H1 (cell line): ENCODE data around the gene SLC38A7. TPM values are rescaled to one million over a fixed set of nuclear protein-coding genes. Genes with fewer than 3 reads are reported as not detected.

Experiments
- CTCF ChIA-PET: fragments of 300-600 bp; sonication (Branson Sonifier 250); formaldehyde crosslinking; loops from one replicate; lab custom pipeline; 2021; ENCODE audit not compliant: partially characterized antibody; lab: Charles Lee
- POLR2A ChIA-PET: fragments of 300-600 bp; sonication (Branson Sonifier 250); formaldehyde crosslinking; loops from one replicate; lab custom pipeline; 2021; ENCODE audit warnings: inconsistent platforms; ENCODE audit not compliant: partially characterized antibody; lab: Charles Lee
- DNase-seq, 2 experiments: peaks; one replicate each; pipeline versions ENCODE4 v3.0.0 to v3.0.0-alpha.2; 2010 to 2022; ENCODE audit warnings: low spot score in 2 of 2, low read depth in 1 of 2, mixed read lengths in 1 of 2
- FAIRE-seq: peaks from 2 replicates; lab custom pipeline; 2011; peaks lifted over from hg19 to GRCh38; lab: Jason Lieb, UNC
- H2AFZ ChIP-seq: 2 replicates; pipeline ENCODE4 v1.8.1; 2012; ENCODE audit warnings: low read length, inconsistent platforms
- H2AK5ac ChIP-seq: 2 replicates; pipeline ENCODE4 v1.6.1; 2013; ENCODE audit warnings: low read depth, low read length
- H2BK120ac ChIP-seq: replicated peaks from 2 replicates; pipeline ENCODE3; 2013; ENCODE audit warnings: low read depth, low read length, inconsistent platforms
- H2BK12ac ChIP-seq: 2 replicates; pipeline ENCODE4 v1.6.1; 2013; ENCODE audit warnings: low read depth, low read length
- H2BK15ac ChIP-seq: 2 replicates; pipeline ENCODE4 v1.6.1; 2013; ENCODE audit warnings: low read length
- H2BK20ac ChIP-seq: 2 replicates; pipeline ENCODE4 v1.6.1; 2013; ENCODE audit warnings: low read length
- H2BK5ac ChIP-seq: 2 replicates; pipeline ENCODE4 v1.6.1; 2013; ENCODE audit warnings: low read depth, low read length
- H3K14ac ChIP-seq: 2 replicates; pipeline ENCODE4 v1.6.1; 2013; ENCODE audit warnings: inconsistent platforms; ENCODE audit not compliant: insufficient read length
- H3K18ac ChIP-seq: 2 replicates; pipeline ENCODE4 v1.6.1; 2013; ENCODE audit warnings: low read length; ENCODE audit errors: extremely low read depth
- H3K23ac ChIP-seq: 2 replicates; pipeline ENCODE4 v1.6.1; 2013; ENCODE audit warnings: inconsistent platforms; ENCODE audit not compliant: insufficient read length
- H3K23me2 ChIP-seq: 2 replicates; pipeline ENCODE4 v1.6.1; 2013; ENCODE audit warnings: low read depth, low read length
- H3K27ac ChIP-seq: 2 replicates; pipeline ENCODE4 v1.6.1; 2011; ENCODE audit warnings: low read depth, low read length, inconsistent platforms
- H3K27me3 ChIP-seq, 4 experiments: replicated peaks in 1 of 4; 1 replicate in 1 of 4; 2 replicates in 3 of 4; pipeline versions ENCODE4 v1.6.1 to v1.8.1; 2011 to 2013; ENCODE audit warnings: low read length in 3 of 4, mild to moderate bottlenecking in 3 of 4, inconsistent platforms in 2 of 4, mixed read lengths in 2 of 4, moderate library complexity in 1 of 4; ENCODE audit not compliant: control insufficient read depth in 3 of 4, insufficient read depth in 3 of 4; ENCODE audit errors: extremely low read depth in 1 of 4
- H3K36me3 ChIP-seq, 4 experiments: 2 replicates each; pipeline versions ENCODE4 v1.6.1 to v1.8.1; 2011 to 2013; ENCODE audit warnings: mild to moderate bottlenecking in 4 of 4, low read length in 3 of 4, moderate library complexity in 2 of 4, control low read depth in 1 of 4, inconsistent platforms in 1 of 4; ENCODE audit not compliant: insufficient read depth in 4 of 4, control insufficient read depth in 2 of 4
- H3K4ac ChIP-seq: replicated peaks from 2 replicates; pipeline ENCODE3; 2013; ENCODE audit warnings: low read length, low read depth, mixed read lengths, inconsistent platforms; ENCODE audit not compliant: insufficient read length
- H3K4me1 ChIP-seq, 4 experiments: replicated peaks in 1 of 4; 1 replicate in 1 of 4; 2 replicates in 3 of 4; pipeline versions ENCODE4 v1.6.1 to v1.8.1; 2011 to 2013; ENCODE audit warnings: low read length in 3 of 4, inconsistent platforms in 2 of 4, mixed read lengths in 1 of 4; ENCODE audit not compliant: insufficient read depth in 4 of 4, control insufficient read depth in 3 of 4
- H3K4me2 ChIP-seq, 2 experiments: 2 replicates each; pipeline versions ENCODE4 v1.6.1 to v1.8.1; 2011 to 2013; ENCODE audit warnings: low read depth in 2 of 2, low read length in 2 of 2, control low read depth in 1 of 2, inconsistent platforms in 1 of 2, mild to moderate bottlenecking in 1 of 2; ENCODE audit not compliant: insufficient read depth in 1 of 2
- H3K4me3 ChIP-seq, 4 experiments: fragments of 200-600, 300-600 bp in 1 of 4; sonication (generic), shearing (Covaris generic), sonication (Bioruptor Twin) in 1 of 4; 2 replicates each; pipeline versions ENCODE4 v1.5.1 to v1.8.1; 2011 to 2016; ENCODE audit warnings: low read length in 4 of 4, low read depth in 3 of 4, control low read depth in 2 of 4, inconsistent platforms in 2 of 4, mild to moderate bottlenecking in 2 of 4, mixed read lengths in 1 of 4, moderate library complexity in 1 of 4; ENCODE audit not compliant: insufficient read depth in 2 of 4; ENCODE audit errors: extremely low read depth in 1 of 4
- H3K56ac ChIP-seq: replicated peaks from 2 replicates; pipeline ENCODE3; 2013; ENCODE audit warnings: low read depth, mild to moderate bottlenecking, mixed read lengths, low read length, inconsistent platforms; ENCODE audit not compliant: insufficient read length
- H3K79me1 ChIP-seq: 2 replicates; pipeline ENCODE4 v1.6.1; 2013; ENCODE audit warnings: low read depth, low read length, control low read depth
- H3K79me2 ChIP-seq, 2 experiments: 2 replicates each; pipeline versions ENCODE4 v1.6.1 to v1.8.1; 2012 to 2013; ENCODE audit warnings: low read length in 2 of 2, mild to moderate bottlenecking in 2 of 2, inconsistent platforms in 1 of 2; ENCODE audit not compliant: insufficient read depth in 2 of 2, control insufficient read depth in 1 of 2
- H3K9ac ChIP-seq, 4 experiments: replicated peaks in 1 of 4; 1 replicate in 1 of 4; 2 replicates in 3 of 4; pipeline versions ENCODE4 v1.6.1 to v1.8.1; 2011 to 2013; ENCODE audit warnings: low read depth in 3 of 4, low read length in 3 of 4, control low read depth in 2 of 4, mild to moderate bottlenecking in 2 of 4, moderate library complexity in 2 of 4, inconsistent platforms in 1 of 4; ENCODE audit errors: extremely low read depth in 1 of 4
- H3K9me3 ChIP-seq, 2 experiments: 2 replicates each; pipeline versions ENCODE4 v1.6.1 to v1.8.1; 2012 to 2013; ENCODE audit warnings: mild to moderate bottlenecking in 2 of 2, moderate library complexity in 2 of 2, control low read depth in 1 of 2, inconsistent platforms in 1 of 2, low read depth in 1 of 2, low read length in 1 of 2, mixed read lengths in 1 of 2; ENCODE audit not compliant: insufficient read depth in 2 of 2
- H4K20me1 ChIP-seq, 2 experiments: replicated peaks in 1 of 2; 2 replicates each; pipeline versions ENCODE3 to v1.8.1; 2011 to 2013; ENCODE audit warnings: inconsistent platforms in 2 of 2, low read length in 2 of 2, mild to moderate bottlenecking in 1 of 2; ENCODE audit not compliant: insufficient read depth in 2 of 2, control insufficient read depth in 1 of 2
- H4K5ac ChIP-seq: 2 replicates; pipeline ENCODE4 v1.6.1; 2013; ENCODE audit warnings: low read length, low read depth, mixed read lengths, inconsistent platforms; ENCODE audit not compliant: insufficient read length
- H4K8ac ChIP-seq: 2 replicates; pipeline ENCODE4 v1.8.0; 2013; ENCODE audit warnings: mild to moderate bottlenecking, moderate library complexity, low read length, inconsistent platforms; ENCODE audit not compliant: insufficient read depth; ENCODE audit errors: extremely low read depth
- H4K91ac ChIP-seq: replicated peaks from 2 replicates; pipeline ENCODE3; 2013; ENCODE audit warnings: low read length, mixed read lengths, inconsistent platforms; ENCODE audit not compliant: insufficient read length
- BRCA1 ChIP-seq: IDR thresholded peaks from 2 replicates; pipeline ENCODE4 v1.6.1; 2012; ENCODE audit warnings: low read depth, low read length, improper control_type of control experiment
- CHD1 ChIP-seq: IDR thresholded peaks from 2 replicates; pipeline ENCODE4 v1.6.1; 2012; ENCODE audit warnings: low read depth, low read length, improper control_type of control experiment
- EGR1 ChIP-seq: IDR thresholded peaks from 2 replicates; pipeline ENCODE4 v1.6.1; 2011; ENCODE audit warnings: low read depth, low read length, borderline replicate concordance
- GABPA ChIP-seq: IDR thresholded peaks from 2 replicates; pipeline ENCODE4 v1.6.1; 2011; ENCODE audit warnings: mild to moderate bottlenecking, low read length, moderate library complexity, borderline replicate concordance; ENCODE audit not compliant: insufficient read depth
- JUN ChIP-seq: IDR thresholded peaks from 2 replicates; pipeline ENCODE4 v1.6.1; 2011; ENCODE audit warnings: low read depth, mild to moderate bottlenecking, improper control_type of control experiment, low read length
- KDM1A ChIP-seq: fragments of 200-600, 300-600 bp; sonication (generic); IDR thresholded peaks from 2 replicates; pipeline ENCODE4 v1.7.1; 2016; ENCODE audit warnings: mild to moderate bottlenecking, low read length, borderline replicate concordance
- MAFK ChIP-seq: IDR thresholded peaks from 2 replicates; pipeline ENCODE4 v1.6.1; 2012; ENCODE audit warnings: low read depth, mild to moderate bottlenecking, improper control_type of control experiment, low read length
- NRF1 ChIP-seq: IDR thresholded peaks from 2 replicates; pipeline ENCODE4 v1.6.1; 2011; ENCODE audit warnings: mild to moderate bottlenecking, low read depth, low read length, improper control_type of control experiment
- POLR2AphosphoS5 ChIP-seq: IDR thresholded peaks from 2 replicates; pipeline ENCODE4 v1.6.1; 2011; ENCODE audit warnings: low read depth, low read length
- RFX5 ChIP-seq: IDR thresholded peaks from 2 replicates; pipeline ENCODE4 v1.6.1; 2011; ENCODE audit warnings: low read depth, low read length, improper control_type of control experiment, borderline replicate concordance
- SIN3A ChIP-seq, 2 experiments: IDR thresholded peaks in 1 of 2; conservative IDR thresholded peaks in 1 of 2; 2 replicates each; pipeline ENCODE4 v1.6.1; 2011 to 2012; ENCODE audit warnings: low read length in 2 of 2, improper control_type of control experiment in 1 of 2, low read depth in 1 of 2, mild to moderate bottlenecking in 1 of 2
- USF2 ChIP-seq: IDR thresholded peaks from 2 replicates; pipeline ENCODE4 v1.6.1; 2011; ENCODE audit warnings: low read length, improper control_type of control experiment
- WGBS, 2 experiments: shearing (Covaris generic) in 1 of 2; methylation state at CpG; one replicate each; pipeline versions ENCODE4 v1.1.6 to v1.1.7; 2013 to 2015; ENCODE audit warnings: low lambda C conversion rate in 2 of 2, mixed read lengths in 2 of 2, inconsistent platforms in 1 of 2, low coverage in 1 of 2, missing lambda C conversion rate in 1 of 2; ENCODE audit not compliant: insufficient replicate concordance in 2 of 2, insufficient coverage in 1 of 2, insufficient read length in 1 of 2; ENCODE audit errors: extremely low coverage in 1 of 2, missing lambda C conversion rate in 1 of 2; 5-methylcytosine and 5-hydroxymethylcytosine counted together
- polyA plus RNA-seq, 7 experiments: library from polyadenylated mRNA; depleted of rRNA in 3 of 7; stranded (reverse) in 5 of 7; unstranded in 2 of 7; fragments of >200 nt in 5 of 7; fragments of 200-250 nt in 2 of 7; gene quantifications; 1 replicate in 5 of 7; 2 replicates in 1 of 7; 4 replicates in 1 of 7; pipeline versions ENCODE4 v1.2.1 to v1.2.3, GENCODE V29; 2011 to 2013; ENCODE audit warnings: missing spikeins in 2 of 7, mixed read lengths in 2 of 7
- total RNA-seq: library from RNA; stranded (reverse); fragmentation: NEBNext Ultra II Directional; extraction: Animal tissue kit (Norgen Biotek cat#: 25700); gene quantifications from 2 replicates; pipeline ENCODE4 v1.2.1, GENCODE V29; 2021

Gene SLC38A7
- total and polyA plus RNA-seq, 2 of the 8 experiments (the other 6 are each of a cell fraction or from before 2014, with no cell fraction given) = 26.7 to 28.0 TPM

GRCh38 chr16:58658796-58659211 lies 25.8 kb downstream of the SLC38A7 start:
- H2AK5ac ChIP-seq = no peak overlapping the region
- H2BK12ac ChIP-seq = no peak overlapping the region
- H4K20me1 ChIP-seq = no peaks in the 10 kb centered on the region
- no peak overlapping the region for H4K8ac ChIP-seq
- H3K9ac ChIP-seq = no peak overlapping the region
- no peak overlapping the region for H3K27ac ChIP-seq
- no peak overlapping the region for H4K91ac ChIP-seq
- H2AFZ ChIP-seq = no peak overlapping the region
- no peak overlapping the region for H3K14ac ChIP-seq
- H3K79me2 ChIP-seq = no peaks in the 10 kb centered on the region
- H3K18ac ChIP-seq = no peak overlapping the region
- no peak overlapping the region for H3K4me3 ChIP-seq
- H3K79me1 ChIP-seq = no peaks in the 10 kb centered on the region
- no peak overlapping the region for H3K4me2 ChIP-seq
- H2BK15ac ChIP-seq = no peak overlapping the region
- FAIRE-seq = no peak
- no peak for TF ChIP-seq BRCA1
- no peak for TF ChIP-seq POLR2AphosphoS5
- no peak for TF ChIP-seq SIN3A (conservative IDR thresholded peaks at IDR 0.05 in 1 of 2, IDR thresholded peaks at IDR 0.05 in 1 of 2; ENCODE audit: low read depth in 1 of 2, low read length in 2 of 2)
- no peak for TF ChIP-seq KDM1A
- TF ChIP-seq USF2 = no peak
- TF ChIP-seq NRF1 = no peak
- TF ChIP-seq RFX5 = no peak
- no peak for TF ChIP-seq CHD1
- no peak for TF ChIP-seq GABPA
- no peak for TF ChIP-seq JUN
- no peak for TF ChIP-seq MAFK
- TF ChIP-seq EGR1 = no peak
- H3K27me3 ChIP-seq = no peaks in the 10 kb centered on the region
- H2BK5ac ChIP-seq = no peak overlapping the region
- WGBS, 2 experiments = 82% methylated on average over 3 of the region's 3 CpGs; no CpG with 5 or more reads in 1 of the 2 experiments
- no peak overlapping the region for H2BK20ac ChIP-seq
- no peaks in the 10 kb centered on the region for H3K9me3 ChIP-seq
- H3K4ac ChIP-seq = no peak overlapping the region
- no peaks in the 10 kb centered on the region for H3K36me3 ChIP-seq
- ChIA-PET POLR2A (interaction anchor here (0.6 to 1.5 kb wide), 6 partner anchors 9 to 90 kb away, joined by 3 to 4 read pairs (median 3); no protein-coding TSS in a partner anchor), CTCF (interaction anchor here (0.6 to 1.9 kb wide), 8 partner anchors 9 to 509 kb away, joined by 3 to 6 read pairs (median 3); no protein-coding TSS in a partner anchor)
- no peak for DNase-seq
- H2BK120ac ChIP-seq = no peak overlapping the region
- no peak overlapping the region for H4K5ac ChIP-seq
- no peaks in the 10 kb centered on the region for H3K4me1 ChIP-seq
- no peaks in the 10 kb centered on the region for H3K23me2 ChIP-seq
- H3K23ac ChIP-seq = no peak overlapping the region
- H3K56ac ChIP-seq = no peak overlapping the region
